ENCODE data around the gene THBS1.

Gene THBS1

GRCh38 chr15:39641191-39641889 is 60.5 kb downstream of the THBS1 start:
- peak; percentile 17 for DNase-seq

- no peak for DNase-seq
Measured at GRCh38 chr15:39642011-39642640, 61.2 kb downstream of the THBS1 start.

- no peak for DNase-seq
Measured at GRCh38 chr15:39643727-39644126, 62.8 kb downstream of the THBS1 start.

- DNase-seq, result no peak
Measured at GRCh38 chr15:39644136-39644535, 63.3 kb downstream of the THBS1 start.

- DNase-seq, result no peak
Measured at GRCh38 chr15:39645138-39645975, 64.5 kb downstream of the THBS1 start.

GRCh38 chr15:39645976-39646257 is 65.0 kb downstream of the THBS1 start:
- DNase-seq, result no peak

GRCh38 chr15:39646425-39646824 is 65.5 kb downstream of the THBS1 start:
- DNase-seq, result no peak
